ENCODE measurements around the gene RALGPS1. TPM values are rescaled to one million over a fixed set of nuclear protein-coding genes. Genes with fewer than 3 reads are reported as not detected.

The RALGPS1 gene
- total RNA-seq, 1 donor = 2.9 TPM

- DNase-seq (ENCODE audit: low read depth) = peak; percentile 64
- H3K4me3 ChIP-seq (ENCODE audit: low read depth, low read length) = no peak overlapping the region
- TF ChIP-seq, protein P1, sequence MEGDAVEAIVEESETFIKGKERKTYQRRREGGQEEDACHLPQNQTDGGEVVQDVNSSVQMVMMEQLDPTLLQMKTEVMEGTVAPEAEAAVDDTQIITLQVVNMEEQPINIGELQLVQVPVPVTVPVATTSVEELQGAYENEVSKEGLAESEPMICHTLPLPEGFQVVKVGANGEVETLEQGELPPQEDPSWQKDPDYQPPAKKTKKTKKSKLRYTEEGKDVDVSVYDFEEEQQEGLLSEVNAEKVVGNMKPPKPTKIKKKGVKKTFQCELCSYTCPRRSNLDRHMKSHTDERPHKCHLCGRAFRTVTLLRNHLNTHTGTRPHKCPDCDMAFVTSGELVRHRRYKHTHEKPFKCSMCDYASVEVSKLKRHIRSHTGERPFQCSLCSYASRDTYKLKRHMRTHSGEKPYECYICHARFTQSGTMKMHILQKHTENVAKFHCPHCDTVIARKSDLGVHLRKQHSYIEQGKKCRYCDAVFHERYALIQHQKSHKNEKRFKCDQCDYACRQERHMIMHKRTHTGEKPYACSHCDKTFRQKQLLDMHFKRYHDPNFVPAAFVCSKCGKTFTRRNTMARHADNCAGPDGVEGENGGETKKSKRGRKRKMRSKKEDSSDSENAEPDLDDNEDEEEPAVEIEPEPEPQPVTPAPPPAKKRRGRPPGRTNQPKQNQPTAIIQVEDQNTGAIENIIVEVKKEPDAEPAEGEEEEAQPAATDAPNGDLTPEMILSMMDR (IDR thresholded peaks at IDR 0.05; ENCODE audit: insufficient read depth, low read length) = no peak
Measured at GRCh38 chr9:127033789-127034188, 119.2 kb downstream of the RALGPS1 start.

DNA sequence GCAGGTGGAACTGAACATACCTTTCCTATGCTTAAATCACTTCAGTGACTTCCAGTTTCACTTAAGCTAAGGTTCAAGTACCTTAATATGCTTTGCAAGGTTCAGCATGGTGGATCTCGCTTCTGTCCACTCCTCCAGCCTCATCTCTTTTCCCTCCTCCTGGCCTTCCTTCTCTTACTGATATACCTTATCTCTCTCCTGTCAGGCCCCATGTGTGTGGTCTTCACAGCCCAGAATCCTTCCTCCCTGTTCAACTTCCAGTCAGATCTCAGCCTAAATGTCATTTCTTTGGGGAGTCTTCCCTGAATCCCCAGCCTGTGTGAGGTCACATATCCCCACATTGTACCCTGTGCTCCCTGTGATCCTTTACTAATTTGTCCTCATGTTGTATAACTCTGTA is 120.1 kb downstream of the RALGPS1 start:
- no peak for DNase-seq (ENCODE audit: low read depth)
- TF ChIP-seq, protein P1 (IDR thresholded peaks at IDR 0.05; ENCODE audit: insufficient read depth, low read length) = no peak
- H3K4me3 ChIP-seq (ENCODE audit: low read depth, low read length) = no peak overlapping the region

DNA sequence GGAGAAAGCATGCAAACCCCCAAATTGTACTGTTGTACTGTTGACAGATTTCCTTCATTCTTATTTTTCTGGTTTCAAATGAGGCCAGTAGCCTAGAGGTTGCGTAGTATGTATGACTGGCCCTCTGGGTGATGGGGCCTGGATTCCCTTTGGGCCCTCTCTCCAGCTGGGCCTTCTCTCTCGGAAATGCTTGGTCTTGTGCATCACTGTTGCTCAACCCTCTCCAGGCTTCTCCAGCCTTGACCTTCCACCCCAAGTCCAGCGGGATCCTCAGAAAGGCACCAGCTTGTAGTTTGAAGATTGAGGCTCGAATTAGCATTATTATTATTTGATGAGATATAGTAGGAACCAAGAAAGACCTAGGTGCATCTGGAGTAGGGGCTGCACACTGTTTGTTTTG is 120.8 kb downstream of the RALGPS1 start:
- TF ChIP-seq, protein P1 (IDR thresholded peaks at IDR 0.05; ENCODE audit: insufficient read depth, low read length) = no peak
- no peak overlapping the region for H3K4me3 ChIP-seq (ENCODE audit: low read depth, low read length)
- DNase-seq (ENCODE audit: low read depth) = peak; percentile 79

GRCh38 chr9:127035948-127036347 is 121.4 kb downstream of the RALGPS1 start:
- TF ChIP-seq, protein P1 (IDR thresholded peaks at IDR 0.05; ENCODE audit: insufficient read depth, low read length) = no peak
- DNase-seq (ENCODE audit: low read depth) = peak; percentile 92
- H3K4me3 ChIP-seq (ENCODE audit: low read depth, low read length) = no peak overlapping the region

- H3K4me3 ChIP-seq (ENCODE audit: low read depth, low read length) = no peak overlapping the region
- TF ChIP-seq, protein P1 (IDR thresholded peaks at IDR 0.05; ENCODE audit: insufficient read depth, low read length) = no peak
- DNase-seq (ENCODE audit: low read depth) = peak; percentile 39
Measured at GRCh38 chr9:127036437-127036836, 121.9 kb downstream of the RALGPS1 start.

- no peak overlapping the region for H3K4me3 ChIP-seq (ENCODE audit: low read depth, low read length)
- TF ChIP-seq, protein P1 (IDR thresholded peaks at IDR 0.05; ENCODE audit: insufficient read depth, low read length) = no peak
- no peak for DNase-seq (ENCODE audit: low read depth)
Measured at GRCh38 chr9:127038531-127038930, 123.9 kb downstream of the RALGPS1 start.

DNA sequence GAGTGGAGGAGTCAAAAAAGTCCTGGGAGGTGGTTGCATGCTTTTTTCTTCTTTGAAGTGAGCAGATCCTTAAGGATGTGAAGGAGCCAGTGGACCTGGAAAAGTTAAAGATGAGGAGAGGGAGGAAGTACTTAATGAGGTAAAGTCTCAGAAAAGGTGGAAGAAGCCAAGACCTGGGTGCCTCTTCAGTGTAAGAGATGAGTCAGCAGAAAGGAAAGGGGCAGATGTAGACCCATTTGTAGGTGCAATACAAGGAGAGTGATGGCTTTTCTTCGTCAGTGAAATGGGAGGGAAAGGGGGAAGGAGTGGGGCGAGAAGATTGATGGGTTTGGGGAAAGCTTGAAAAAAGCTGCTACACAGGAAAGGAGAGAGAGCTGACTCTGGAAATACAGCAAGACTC is 124.9 kb downstream of the RALGPS1 start:
- H3K4me3 ChIP-seq (ENCODE audit: low read depth, low read length) = no peak overlapping the region
- no peak for DNase-seq (ENCODE audit: low read depth)
- TF ChIP-seq, protein P1 (IDR thresholded peaks at IDR 0.05; ENCODE audit: insufficient read depth, low read length) = no peak

Measured in fibroblast of the aortic adventitia (primary cell).